ENCODE data around the gene MSI2.

DNA sequence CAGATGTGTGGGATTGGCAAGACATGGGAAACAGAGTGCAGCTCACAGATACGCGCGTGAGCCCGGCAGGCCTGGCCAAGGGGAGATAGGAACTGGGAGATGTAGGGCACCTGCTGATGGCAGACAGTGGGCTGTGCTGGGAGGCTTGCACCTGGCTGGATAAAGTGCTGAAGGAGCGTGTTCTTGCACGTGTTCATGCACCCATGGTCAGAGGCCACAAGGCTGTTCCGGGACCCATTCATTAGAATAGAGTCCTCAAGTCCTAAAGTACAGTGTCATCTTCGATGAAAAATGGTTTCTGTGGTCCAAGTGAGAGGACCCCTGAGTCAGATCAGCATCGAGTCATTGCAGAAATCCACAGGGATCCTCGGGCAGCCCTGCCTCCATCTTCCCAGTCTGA is 252.3 kb downstream of the MSI2 start:
- TF ChIP-seq, protein P1, sequence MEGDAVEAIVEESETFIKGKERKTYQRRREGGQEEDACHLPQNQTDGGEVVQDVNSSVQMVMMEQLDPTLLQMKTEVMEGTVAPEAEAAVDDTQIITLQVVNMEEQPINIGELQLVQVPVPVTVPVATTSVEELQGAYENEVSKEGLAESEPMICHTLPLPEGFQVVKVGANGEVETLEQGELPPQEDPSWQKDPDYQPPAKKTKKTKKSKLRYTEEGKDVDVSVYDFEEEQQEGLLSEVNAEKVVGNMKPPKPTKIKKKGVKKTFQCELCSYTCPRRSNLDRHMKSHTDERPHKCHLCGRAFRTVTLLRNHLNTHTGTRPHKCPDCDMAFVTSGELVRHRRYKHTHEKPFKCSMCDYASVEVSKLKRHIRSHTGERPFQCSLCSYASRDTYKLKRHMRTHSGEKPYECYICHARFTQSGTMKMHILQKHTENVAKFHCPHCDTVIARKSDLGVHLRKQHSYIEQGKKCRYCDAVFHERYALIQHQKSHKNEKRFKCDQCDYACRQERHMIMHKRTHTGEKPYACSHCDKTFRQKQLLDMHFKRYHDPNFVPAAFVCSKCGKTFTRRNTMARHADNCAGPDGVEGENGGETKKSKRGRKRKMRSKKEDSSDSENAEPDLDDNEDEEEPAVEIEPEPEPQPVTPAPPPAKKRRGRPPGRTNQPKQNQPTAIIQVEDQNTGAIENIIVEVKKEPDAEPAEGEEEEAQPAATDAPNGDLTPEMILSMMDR (IDR thresholded peaks at IDR 0.05): no peak
- TF ChIP-seq POLR2A (IDR thresholded peaks at IDR 0.05): no peak

All from adrenal gland (tissue), 5 donors.